ENCODE results near the gene NFATC2.

The NFATC2 gene

GRCh38 chr20:51378171-51378928 lies 164.2 kb downstream of the NFATC2 start:
- Histone ChIP-seq H3K9me3 (ENCODE audit: low read length) (no peaks in the 10 kb centered on the region), H3K79me2 (ENCODE audit: insufficient read depth, low read length) (no peaks in the 10 kb centered on the region), H3K27me3 (ENCODE audit: insufficient read depth, low read length) (0 out of 2 replicates have a peak, but pooled peaks cover 5% of the 10 kb centered on the region), H3K27ac (ENCODE audit: low read depth, low read length, poor library complexity, severe bottlenecking) (peak overlapping the region; percentile 98), H3K36me3 (ENCODE audit: insufficient read depth, low read length) (no peaks in the 10 kb centered on the region), H3K9ac (ENCODE audit: low read length) (peak overlapping the region; percentile 26; the same call in 1 of the 2 replicates), H3K9me2 (ENCODE audit: low read depth, low read length) (no peaks in the 10 kb centered on the region), H3K4me2 (ENCODE audit: low read length) (peak overlapping the region; percentile 35; the same call in 1 of the 2 replicates), H4K20me1 (ENCODE audit: insufficient read depth, low read length) (no peaks in the 10 kb centered on the region), H3K4me3 (ENCODE audit: low read depth, low read length, poor library complexity, severe bottlenecking) (peak overlapping the region; percentile 27), H2AFZ (ENCODE audit: low read length) (no peak overlapping the region), H3K4me1 (ENCODE audit: insufficient read depth, low read length, severe bottlenecking) (peaks cover 59% of the 10 kb centered on the region), H3F3A (ENCODE audit: insufficient read depth, low read length) (peaks cover 3% of the 10 kb centered on the region; the same call in 1 of the 2 replicates)
- no peak for TF ChIP-seq EZH2 (IDR thresholded peaks at IDR 0.05; ENCODE audit: borderline replicate concordance, low read length)
- TF ChIP-seq, protein P1, sequence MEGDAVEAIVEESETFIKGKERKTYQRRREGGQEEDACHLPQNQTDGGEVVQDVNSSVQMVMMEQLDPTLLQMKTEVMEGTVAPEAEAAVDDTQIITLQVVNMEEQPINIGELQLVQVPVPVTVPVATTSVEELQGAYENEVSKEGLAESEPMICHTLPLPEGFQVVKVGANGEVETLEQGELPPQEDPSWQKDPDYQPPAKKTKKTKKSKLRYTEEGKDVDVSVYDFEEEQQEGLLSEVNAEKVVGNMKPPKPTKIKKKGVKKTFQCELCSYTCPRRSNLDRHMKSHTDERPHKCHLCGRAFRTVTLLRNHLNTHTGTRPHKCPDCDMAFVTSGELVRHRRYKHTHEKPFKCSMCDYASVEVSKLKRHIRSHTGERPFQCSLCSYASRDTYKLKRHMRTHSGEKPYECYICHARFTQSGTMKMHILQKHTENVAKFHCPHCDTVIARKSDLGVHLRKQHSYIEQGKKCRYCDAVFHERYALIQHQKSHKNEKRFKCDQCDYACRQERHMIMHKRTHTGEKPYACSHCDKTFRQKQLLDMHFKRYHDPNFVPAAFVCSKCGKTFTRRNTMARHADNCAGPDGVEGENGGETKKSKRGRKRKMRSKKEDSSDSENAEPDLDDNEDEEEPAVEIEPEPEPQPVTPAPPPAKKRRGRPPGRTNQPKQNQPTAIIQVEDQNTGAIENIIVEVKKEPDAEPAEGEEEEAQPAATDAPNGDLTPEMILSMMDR (IDR thresholded peaks at IDR 0.05; ENCODE audit: low read length) = peak; percentile 61

GRCh38 chr20:51377132-51377531 lies 165.4 kb downstream of the NFATC2 start:
- H4K20me1 ChIP-seq (ENCODE audit: insufficient read depth, low read length) = no peaks in the 10 kb centered on the region
- no peak overlapping the region for H3K4me2 ChIP-seq (ENCODE audit: low read length)
- H3K9me3 ChIP-seq (ENCODE audit: low read length) = no peaks in the 10 kb centered on the region
- TF ChIP-seq EZH2 (IDR thresholded peaks at IDR 0.05; ENCODE audit: borderline replicate concordance, low read length) = no peak
- TF ChIP-seq, protein P1 (IDR thresholded peaks at IDR 0.05; ENCODE audit: low read length) = no peak
- H3K27ac ChIP-seq (ENCODE audit: low read depth, low read length, poor library complexity, severe bottlenecking) = peak overlapping the region; percentile 40
- H3K27me3 ChIP-seq (ENCODE audit: insufficient read depth, low read length) = 0 out of 2 replicates have a peak, but pooled peaks cover 5% of the 10 kb centered on the region
- no peaks in the 10 kb centered on the region for H3K36me3 ChIP-seq (ENCODE audit: insufficient read depth, low read length)
- no peaks in the 10 kb centered on the region for H3K79me2 ChIP-seq (ENCODE audit: insufficient read depth, low read length)
- no peak overlapping the region for H3K4me3 ChIP-seq (ENCODE audit: low read depth, low read length, poor library complexity, severe bottlenecking)
- H3K9ac ChIP-seq (ENCODE audit: low read length) = no peak overlapping the region
- peaks cover 3% of the 10 kb centered on the region; the same call in 1 of the 2 replicates for H3F3A ChIP-seq (ENCODE audit: insufficient read depth, low read length)
- H3K9me2 ChIP-seq (ENCODE audit: low read depth, low read length) = no peaks in the 10 kb centered on the region
- H3K4me1 ChIP-seq (ENCODE audit: insufficient read depth, low read length, severe bottlenecking) = peaks cover 47% of the 10 kb centered on the region
- no peak overlapping the region for H2AFZ ChIP-seq (ENCODE audit: low read length)

DNA sequence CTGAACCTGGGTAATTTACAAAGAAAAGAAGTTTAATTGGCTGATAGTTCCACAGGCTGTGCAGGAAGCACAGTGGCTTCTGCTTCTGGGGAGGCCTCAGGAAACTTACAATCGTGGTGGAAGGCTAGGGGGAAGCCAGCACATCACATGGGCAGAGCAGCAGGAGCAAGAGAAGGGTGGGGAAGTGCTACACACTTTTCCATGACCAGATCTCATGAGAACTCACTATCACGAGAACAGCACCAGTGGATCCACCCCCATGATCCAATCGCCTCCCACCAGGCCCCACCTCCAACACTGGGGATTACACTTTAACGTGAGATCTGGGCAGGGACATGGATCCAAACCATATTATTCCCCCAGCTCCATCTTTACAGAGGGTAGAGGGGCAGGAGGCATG lies 166.4 kb downstream of the NFATC2 start:
- Histone ChIP-seq H3K9me3 (ENCODE audit: low read length) (no peaks in the 10 kb centered on the region), H3K79me2 (ENCODE audit: insufficient read depth, low read length) (no peaks in the 10 kb centered on the region), H3K27me3 (ENCODE audit: insufficient read depth, low read length) (0 out of 2 replicates have a peak, but pooled peaks cover 5% of the 10 kb centered on the region), H3K4me3 (ENCODE audit: low read depth, low read length, poor library complexity, severe bottlenecking) (no peak overlapping the region), H3K9me2 (ENCODE audit: low read depth, low read length) (no peaks in the 10 kb centered on the region), H4K20me1 (ENCODE audit: insufficient read depth, low read length) (no peaks in the 10 kb centered on the region), H3K4me2 (ENCODE audit: low read length) (no peak overlapping the region), H3K9ac (ENCODE audit: low read length) (no peak overlapping the region), H3F3A (ENCODE audit: insufficient read depth, low read length) (no peaks in the 10 kb centered on the region), H3K36me3 (ENCODE audit: insufficient read depth, low read length) (no peaks in the 10 kb centered on the region), H3K4me1 (ENCODE audit: insufficient read depth, low read length, severe bottlenecking) (peaks cover 37% of the 10 kb centered on the region), H2AFZ (ENCODE audit: low read length) (no peak overlapping the region), H3K27ac (ENCODE audit: low read depth, low read length, poor library complexity, severe bottlenecking) (no peak overlapping the region)
- TF ChIP-seq EZH2 (IDR thresholded peaks at IDR 0.05; ENCODE audit: borderline replicate concordance, low read length) = no peak
- TF ChIP-seq, protein P1 (IDR thresholded peaks at IDR 0.05; ENCODE audit: low read length) = no peak
